HEK293 (cell line): ENCODE results near the gene NPR3.

Experiments
- CTCF ChIA-PET: fragments of 350-600 bp; formaldehyde crosslinking; extraction: SDS; loops from one replicate; lab custom pipeline; 2021; ENCODE audit warnings: antibody characterized with exemption; lab: Yijun Ruan, JAX
- POLR2A ChIA-PET: fragments of 300-600 bp; formaldehyde crosslinking; extraction: SDS; loops from one replicate; lab custom pipeline; 2020; ENCODE audit warnings: antibody characterized with exemption, inconsistent platforms; lab: Yijun Ruan, JAX
- H3K27ac ChIP-seq: fragments of 200-500 bp; sonication (Bioruptor generic); 2 replicates; pipeline ENCODE4 v1.5.1; 2014; ENCODE audit warnings: low read depth, low read length, control low read depth, inconsistent platforms; ENCODE audit errors: extremely low read depth
- H3K36me3 ChIP-seq, 2 experiments: fragments of 200-500 bp in 1 of 2; sonication (Bioruptor generic) in 1 of 2; 1 replicate in 1 of 2; 2 replicates in 1 of 2; pipeline ENCODE4 v1.5.1; 2014 to 2017; ENCODE audit warnings: inconsistent platforms in 2 of 2, low read length in 2 of 2; ENCODE audit not compliant: control insufficient read depth in 2 of 2, insufficient read depth in 1 of 2
- H3K4me1 ChIP-seq: fragments of 200-500 bp; sonication (Bioruptor generic); 2 replicates; pipeline ENCODE4 v1.5.1; 2014; ENCODE audit warnings: mild to moderate bottlenecking, low read length, inconsistent platforms; ENCODE audit not compliant: control insufficient read depth, insufficient read depth
- H3K4me3 ChIP-seq: 2 replicates; pipeline ENCODE4 v1.5.1; 2011; ENCODE audit warnings: low read depth, mild to moderate bottlenecking, control low read depth, low read length, moderate library complexity
- H3K9me3 ChIP-seq: fragments of 200-500 bp; sonication (Bioruptor generic); 2 replicates; pipeline ENCODE4 v1.5.1; 2014; ENCODE audit warnings: low read depth, low read length, inconsistent platforms; ENCODE audit not compliant: control insufficient read depth, insufficient read depth
- EGR2 ChIP-seq: fragments of 450-650 bp; formaldehyde crosslinking; IDR thresholded peaks from 2 replicates; pipeline ENCODE4 v1.5.1; 2016; ENCODE audit warnings: low read depth, missing biosample characterization, missing genetic modification characterization
- GFI1B ChIP-seq: fragments of 450-650 bp; formaldehyde crosslinking; IDR thresholded peaks from 2 replicates; pipeline ENCODE4 v1.5.1; 2016; ENCODE audit warnings: missing biosample characterization, missing genetic modification characterization
- HOXA7 ChIP-seq: sonication (generic); formaldehyde crosslinking; IDR thresholded peaks from 2 replicates; pipeline ENCODE4 v1.8.1; 2022; ENCODE audit warnings: missing genetic modification reagents, borderline replicate concordance
- HOXD13 ChIP-seq: sonication (generic); formaldehyde crosslinking; IDR thresholded peaks from 2 replicates; pipeline ENCODE4 v1.8.0; 2022; ENCODE audit warnings: missing genetic modification reagents, borderline replicate concordance
- INSM2 ChIP-seq: fragments of 450-650 bp; formaldehyde crosslinking; IDR thresholded peaks from 2 replicates; pipeline ENCODE4 v1.5.1; 2016; ENCODE audit warnings: missing biosample characterization, missing genetic modification characterization
- SCRT1 ChIP-seq: fragments of 450-650 bp; formaldehyde crosslinking; IDR thresholded peaks from 2 replicates; pipeline ENCODE4 v1.5.1; 2016; ENCODE audit warnings: missing biosample characterization, missing genetic modification characterization, borderline replicate concordance
- SCRT2 ChIP-seq: fragments of 450-650 bp; formaldehyde crosslinking; IDR thresholded peaks from 2 replicates; pipeline ENCODE4 v1.5.1; 2016; ENCODE audit warnings: missing biosample characterization, missing genetic modification characterization
- ZNF121 ChIP-seq: fragments of 450-650 bp; formaldehyde crosslinking; IDR thresholded peaks from 2 replicates; pipeline ENCODE4 v1.5.1; 2016; ENCODE audit warnings: missing biosample characterization, missing genetic modification characterization
- ZNF155 ChIP-seq: fragments of 450-650 bp; formaldehyde crosslinking; IDR thresholded peaks from 2 replicates; pipeline ENCODE4 v1.5.1; 2016; ENCODE audit warnings: missing biosample characterization, missing genetic modification characterization
- ZNF175 ChIP-seq: fragments of 450-650 bp; formaldehyde crosslinking; IDR thresholded peaks from 2 replicates; pipeline ENCODE4 v1.5.1; 2016; ENCODE audit warnings: missing biosample characterization, missing genetic modification characterization
- ZNF341 ChIP-seq: fragments of 450-650 bp; formaldehyde crosslinking; IDR thresholded peaks from 2 replicates; pipeline ENCODE4; 2016; ENCODE audit warnings: low read depth, missing biosample characterization, missing genetic modification characterization
- ZNF354C ChIP-seq: fragments of 450-650 bp; formaldehyde crosslinking; IDR thresholded peaks from 2 replicates; pipeline ENCODE4 v1.5.1; 2016; ENCODE audit warnings: missing biosample characterization, missing genetic modification characterization, low read depth, borderline replicate concordance
- ZNF645 ChIP-seq: fragments of 450-650 bp; formaldehyde crosslinking; IDR thresholded peaks from 2 replicates; pipeline ENCODE4; 2016; ENCODE audit warnings: missing biosample characterization, missing genetic modification characterization
- ZNF747 ChIP-seq: fragments of 450-650 bp; formaldehyde crosslinking; IDR thresholded peaks from 2 replicates; pipeline ENCODE4 v1.5.1; 2016; ENCODE audit warnings: missing biosample characterization, missing genetic modification characterization
- ZNF791 ChIP-seq: fragments of 450-650 bp; formaldehyde crosslinking; IDR thresholded peaks from 2 replicates; pipeline ENCODE4 v1.5.1; 2016; ENCODE audit warnings: missing biosample characterization, missing genetic modification characterization
- ZNF792 ChIP-seq: fragments of 450-650 bp; formaldehyde crosslinking; IDR thresholded peaks from 2 replicates; pipeline ENCODE4 v1.5.1; 2016; ENCODE audit warnings: missing biosample characterization, missing genetic modification characterization

NPR3 gene

GRCh38 chr5:32726086-32726557 is 15.0 kb downstream of the NPR3 start:
- POLR2A ChIA-PET = no interaction called here
- Histone ChIP-seq H3K36me3 (no peaks in the 10 kb centered on the region), H3K27ac (no peak overlapping the region), H3K4me3 (no peak overlapping the region), H3K4me1 (no peaks in the 10 kb centered on the region), H3K9me3 (no peaks in the 10 kb centered on the region)
- TF ChIP-seq SCRT2 (tag by site-specific recombination) (no peak), ZNF791 (tag by site-specific recombination) (no peak)
- CTCF ChIA-PET = interaction anchor here (0.7 kb wide), 2 partner anchors 21 to 443 kb away, joined by 3 read pairs; no protein-coding TSS in a partner anchor

GRCh38 chr5:32729651-32730050 is 18.5 kb downstream of the NPR3 start:
- H3K9me3 ChIP-seq = no peaks in the 10 kb centered on the region
- TF ChIP-seq EGR2 (no peak), ZNF354C (no peak), HOXA7 (CRISPR knock-in tag) (no peak), ZNF175 (tag by site-specific recombination) (no peak), ZNF792 (tag by site-specific recombination) (no peak), HOXD13 (CRISPR knock-in tag) (no peak), INSM2 (tag by site-specific recombination) (no peak), GFI1B (tag by site-specific recombination) (no peak), ZNF121 (no peak), ZNF155 (tag by site-specific recombination) (no peak)
- H3K27ac ChIP-seq = no peak overlapping the region
- ChIA-PET POLR2A (no interaction called here), CTCF (interaction anchor here (0.5 to 0.8 kb wide), 3 partner anchors 14 to 1274 kb away, joined by 3 to 5 read pairs (median 4); no protein-coding TSS in a partner anchor)
- H3K4me1 ChIP-seq = no peaks in the 10 kb centered on the region
- no peaks in the 10 kb centered on the region for H3K36me3 ChIP-seq
- H3K4me3 ChIP-seq = no peak overlapping the region

- Histone ChIP-seq H3K27ac (no peak overlapping the region), H3K4me1 (no peaks in the 10 kb centered on the region), H3K4me3 (no peak overlapping the region), H3K36me3 (no peaks in the 10 kb centered on the region), H3K9me3 (no peaks in the 10 kb centered on the region)
- CTCF ChIA-PET = interaction anchor here (0.5 to 1.2 kb wide), 2 partner anchors 25 to 1929 kb away, joined by 3 to 4 read pairs; no protein-coding TSS in a partner anchor
- TF ChIP-seq SCRT1 (tag by site-specific recombination) (no peak), ZNF645 (tag by site-specific recombination) (no peak), ZNF747 (tag by site-specific recombination) (no peak), ZNF341 (no peak)
- POLR2A ChIA-PET = no interaction called here
Observed at GRCh38 chr5:32733590-32734340, 22.6 kb downstream of the NPR3 start.
